Measurements from ENCODE around the gene MSI2.
A peak's percentile ranks its signal among the peaks of the same experiment; 100 is the strongest.
"Not testable (repeated sequence)": the region's sequence is repeated elsewhere in the genome, so short reads cannot be mapped to it uniquely, and the experiment has no call there.

The MSI2 gene

DNA sequence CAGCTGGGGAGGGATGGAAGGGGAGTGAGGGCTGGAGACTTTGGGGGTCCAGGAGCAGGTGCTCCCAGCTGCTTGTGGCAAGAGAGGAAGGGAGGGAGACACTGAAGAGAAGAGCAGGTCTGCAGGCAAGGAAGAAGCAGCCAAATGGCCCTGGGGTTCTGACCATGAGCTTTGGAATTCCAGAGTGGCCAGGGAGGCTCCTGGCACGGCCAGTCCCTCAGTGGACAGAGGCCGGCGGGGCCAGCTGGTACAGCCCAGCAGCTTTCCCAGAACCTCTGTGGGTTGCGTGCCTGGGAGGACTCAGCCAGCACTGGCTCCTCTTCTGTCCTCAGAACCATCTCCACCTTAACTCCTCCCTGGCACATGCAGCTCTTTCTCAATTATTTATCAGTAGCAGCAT lies 233.0 kb downstream of the MSI2 start:
- no peak for DNase-seq

DNA sequence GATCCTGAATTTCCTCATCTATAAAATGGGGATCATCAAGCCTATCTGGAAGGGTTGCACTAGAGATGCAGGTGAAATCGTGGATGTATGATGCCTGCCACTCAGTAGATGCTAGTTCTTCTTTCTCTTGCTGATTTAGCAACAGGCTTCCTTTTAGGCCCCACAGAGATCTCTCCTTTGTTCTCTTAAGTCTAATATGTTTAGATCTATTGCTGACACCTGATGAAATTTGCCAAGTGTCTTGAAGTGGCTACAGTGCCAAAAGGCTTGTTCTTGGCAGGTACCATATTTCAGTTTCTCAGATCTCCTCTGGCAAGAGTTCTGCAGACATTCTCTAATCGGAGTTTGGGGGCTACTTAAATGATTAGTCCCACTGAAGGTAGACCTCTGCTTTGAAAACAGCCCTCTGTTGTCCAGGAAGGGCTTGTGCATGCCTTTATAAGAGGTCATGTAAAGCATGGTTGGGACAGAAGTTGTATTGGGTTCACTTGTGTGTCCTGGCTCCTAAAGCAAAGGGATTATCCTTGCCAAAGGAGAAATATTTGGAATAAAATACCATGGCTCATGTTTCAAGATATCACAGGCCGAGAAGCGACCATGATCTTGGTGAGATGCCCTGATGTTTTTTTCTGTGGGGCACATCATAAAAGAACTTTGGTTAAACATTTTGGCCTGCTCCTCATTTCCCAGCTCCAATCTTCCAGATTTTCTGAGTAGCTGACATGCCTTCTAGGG lies 234.0 kb downstream of the MSI2 start:
- DNase-seq, result no peak

- no peak for DNase-seq
These were observed 234.6 kb downstream of the MSI2 start for GRCh38 chr17:57490890-57491289.

- no peak for DNase-seq
These were observed 236.8 kb downstream of the MSI2 start for GRCh38 chr17:57493171-57493570.

- DNase-seq, result no peak
These were observed 237.3 kb downstream of the MSI2 start for GRCh38 chr17:57493625-57494024.

DNA sequence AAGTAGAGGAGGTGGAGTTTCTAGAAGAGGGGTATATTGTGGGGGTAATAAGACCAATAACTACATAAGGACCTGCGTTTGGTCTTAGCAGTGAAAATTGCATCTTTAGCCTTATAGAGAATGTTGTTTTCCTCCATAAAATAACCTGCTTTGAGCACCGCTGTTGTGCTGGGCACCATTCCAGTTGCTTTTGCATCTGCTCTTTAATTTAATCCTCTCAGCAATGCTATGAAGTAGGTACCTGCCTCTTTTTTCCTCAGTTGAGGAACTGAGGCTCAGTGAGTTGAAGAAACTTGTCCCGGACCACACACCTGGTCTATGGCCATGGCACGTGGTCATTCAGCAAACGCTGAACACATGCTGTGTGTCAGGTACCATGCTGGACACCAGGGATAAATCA lies 238.1 kb downstream of the MSI2 start:
- DNase-seq, result no peak

GRCh38 chr17:57495771-57496170 lies 239.4 kb downstream of the MSI2 start:
- DNase-seq, result no peak

DNA sequence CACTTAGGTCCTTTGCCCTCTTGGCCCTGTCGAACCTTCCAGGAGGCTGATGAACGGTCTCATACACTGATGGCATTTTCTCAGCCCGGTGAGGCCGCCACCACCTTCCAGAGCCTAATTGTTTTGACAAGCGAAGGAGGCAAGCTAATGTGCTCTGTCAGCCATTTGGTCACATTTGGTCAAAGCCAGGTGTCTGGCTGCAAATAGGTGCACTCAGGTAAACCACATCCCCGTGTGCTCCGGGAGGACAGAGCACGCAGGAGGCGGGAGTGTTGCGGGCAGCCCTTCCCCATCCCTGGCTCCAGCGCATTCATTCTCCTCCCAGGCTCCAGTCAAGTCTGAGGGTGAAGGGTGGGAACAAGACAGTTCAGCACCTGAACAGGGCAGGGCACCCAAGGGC lies 240.1 kb downstream of the MSI2 start:
- DNase-seq, result no peak

DNA sequence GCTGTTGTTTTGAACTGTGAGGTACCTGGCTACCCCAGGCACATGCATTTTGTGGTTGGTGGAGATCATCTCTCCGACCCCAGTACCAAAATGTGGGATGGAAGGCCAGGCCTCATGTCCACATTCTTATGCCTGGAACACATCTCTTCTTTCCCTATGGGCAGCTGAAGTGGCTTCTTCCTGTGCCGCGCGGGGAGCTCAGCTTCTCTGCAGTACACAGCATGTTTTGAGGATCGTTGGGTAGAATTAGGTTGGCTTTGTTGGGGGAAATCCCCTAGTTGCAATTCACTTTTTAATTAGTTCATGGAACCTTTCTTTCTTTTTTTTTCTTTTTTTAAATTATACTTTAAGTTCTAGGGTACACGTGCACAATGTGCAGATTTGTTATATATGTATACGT lies 242.1 kb downstream of the MSI2 start:
- no peak for DNase-seq

DNA sequence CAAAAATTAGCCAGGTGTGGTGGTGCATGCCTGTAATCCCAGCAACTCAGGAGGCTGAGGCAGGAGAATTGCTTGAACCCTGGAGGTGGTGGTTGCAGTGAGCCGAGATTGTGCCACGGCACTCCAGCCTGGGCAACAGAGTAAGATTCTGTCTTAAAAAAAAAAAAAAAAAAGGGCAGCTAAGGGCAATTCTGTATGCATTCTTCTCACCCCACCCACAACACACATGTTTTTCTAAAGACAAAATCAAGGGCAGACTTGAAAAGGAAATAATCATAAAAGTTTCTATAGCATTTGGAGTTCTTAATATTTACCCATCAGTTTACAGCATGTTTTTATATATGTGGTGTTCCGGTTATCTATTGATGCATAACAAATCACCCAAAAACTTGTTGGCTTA lies 242.9 kb downstream of the MSI2 start:
- DNase-seq, result not testable (repeated sequence)

GRCh38 chr17:57499648-57500049 lies 243.3 kb downstream of the MSI2 start:
- no peak for DNase-seq

DNA sequence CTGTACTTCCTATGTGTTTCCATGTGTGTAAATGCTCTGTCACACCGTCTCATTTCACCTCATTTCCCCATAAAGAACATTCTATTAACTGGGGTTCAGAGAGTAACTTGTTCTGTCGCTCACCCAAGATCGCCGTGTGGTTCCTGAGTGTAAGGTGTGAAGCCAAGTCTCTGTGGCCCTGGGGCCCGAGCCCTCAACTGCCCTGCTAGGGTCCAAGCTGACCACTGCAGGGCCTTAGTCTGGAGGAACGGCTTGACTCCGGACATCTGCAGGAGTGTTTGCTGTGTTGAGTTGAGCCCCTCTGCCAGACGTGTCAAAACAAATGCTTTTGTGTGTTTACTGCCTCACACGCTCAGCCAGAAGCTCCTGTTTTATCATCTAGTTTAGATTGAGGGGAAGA lies 244.7 kb downstream of the MSI2 start:
- DNase-seq, result no peak

GRCh38 chr17:57502022-57502421 lies 245.7 kb downstream of the MSI2 start:
- DNase-seq, result no peak

- DNase-seq, result peak; percentile 76
These were observed 246.5 kb downstream of the MSI2 start for GRCh38 chr17:57502811-57503241.

GRCh38 chr17:57504208-57504607 lies 247.9 kb downstream of the MSI2 start:
- no peak for DNase-seq

DNA sequence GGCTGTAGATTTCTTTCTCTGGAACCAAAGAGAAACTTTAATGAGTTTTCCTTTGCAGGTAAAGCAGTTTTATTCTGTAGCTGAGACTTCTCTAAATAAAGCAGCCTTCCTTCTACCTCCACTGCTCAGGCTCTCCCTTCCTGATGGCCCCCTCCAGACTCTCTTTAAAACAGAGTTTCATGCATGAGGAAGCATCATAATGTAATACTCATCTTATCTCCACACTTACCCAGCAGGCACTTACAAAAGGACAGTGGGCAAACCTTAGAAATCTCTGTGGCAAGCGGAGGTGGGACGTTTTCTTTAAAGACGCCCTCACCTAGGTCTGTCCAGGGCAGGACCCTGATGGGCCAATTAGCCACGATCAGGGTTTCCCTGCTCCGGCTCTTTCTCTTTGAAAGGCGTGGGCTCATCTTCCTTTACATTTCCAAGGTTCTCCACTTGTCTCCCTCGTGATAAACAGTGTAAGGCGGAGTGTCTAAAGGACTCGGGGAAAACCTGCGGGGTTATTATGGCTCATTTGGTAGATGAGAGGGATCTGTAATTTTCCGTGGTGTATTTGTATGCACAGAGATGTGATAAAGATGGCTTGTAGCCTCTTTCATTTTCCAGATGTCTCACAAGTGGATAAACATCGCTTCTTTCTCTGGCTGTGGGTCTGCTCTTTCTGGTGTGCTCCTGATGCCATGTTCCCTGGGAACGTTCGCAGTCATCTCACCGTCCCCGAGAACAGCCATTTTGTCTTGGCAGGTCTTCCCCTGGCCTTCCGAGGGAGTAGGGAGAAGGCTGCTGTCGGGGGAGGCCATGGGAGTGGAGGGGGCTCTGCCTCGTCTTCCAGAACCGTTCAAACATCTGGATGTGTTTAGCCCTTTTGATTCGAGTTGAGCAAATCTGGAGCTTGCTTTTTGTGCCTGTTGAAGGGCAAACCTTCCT lies 249.8 kb downstream of the MSI2 start:
- no peak for DNase-seq

DNA sequence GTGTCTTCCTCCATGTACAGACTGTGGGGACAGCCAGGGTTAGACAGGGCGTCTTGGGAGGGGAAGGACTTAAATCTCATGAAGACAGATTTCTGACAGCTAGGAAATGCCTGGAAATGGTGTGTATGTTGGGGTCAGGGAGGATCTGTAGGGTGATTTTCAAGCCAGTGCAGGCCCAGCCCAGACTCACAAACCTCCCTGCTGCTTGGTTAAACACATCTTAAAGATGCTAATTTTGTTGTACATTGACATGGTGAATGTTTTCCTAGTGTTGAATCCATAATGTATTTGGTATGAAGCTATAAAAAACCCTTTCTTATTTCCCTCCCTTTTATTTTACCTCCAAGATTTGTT lies 250.4 kb downstream of the MSI2 start:
- DNase-seq, result no peak

- DNase-seq, result no peak
These were observed 251.5 kb downstream of the MSI2 start for GRCh38 chr17:57507828-57508227.

DNA sequence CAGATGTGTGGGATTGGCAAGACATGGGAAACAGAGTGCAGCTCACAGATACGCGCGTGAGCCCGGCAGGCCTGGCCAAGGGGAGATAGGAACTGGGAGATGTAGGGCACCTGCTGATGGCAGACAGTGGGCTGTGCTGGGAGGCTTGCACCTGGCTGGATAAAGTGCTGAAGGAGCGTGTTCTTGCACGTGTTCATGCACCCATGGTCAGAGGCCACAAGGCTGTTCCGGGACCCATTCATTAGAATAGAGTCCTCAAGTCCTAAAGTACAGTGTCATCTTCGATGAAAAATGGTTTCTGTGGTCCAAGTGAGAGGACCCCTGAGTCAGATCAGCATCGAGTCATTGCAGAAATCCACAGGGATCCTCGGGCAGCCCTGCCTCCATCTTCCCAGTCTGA lies 252.3 kb downstream of the MSI2 start:
- no peak for DNase-seq

GRCh38 chr17:57511475-57512123 lies 255.3 kb downstream of the MSI2 start:
- DNase-seq, result peak; percentile 70

GRCh38 chr17:57512258-57512657 lies 255.9 kb downstream of the MSI2 start:
- peak; percentile 38 for DNase-seq

DNA sequence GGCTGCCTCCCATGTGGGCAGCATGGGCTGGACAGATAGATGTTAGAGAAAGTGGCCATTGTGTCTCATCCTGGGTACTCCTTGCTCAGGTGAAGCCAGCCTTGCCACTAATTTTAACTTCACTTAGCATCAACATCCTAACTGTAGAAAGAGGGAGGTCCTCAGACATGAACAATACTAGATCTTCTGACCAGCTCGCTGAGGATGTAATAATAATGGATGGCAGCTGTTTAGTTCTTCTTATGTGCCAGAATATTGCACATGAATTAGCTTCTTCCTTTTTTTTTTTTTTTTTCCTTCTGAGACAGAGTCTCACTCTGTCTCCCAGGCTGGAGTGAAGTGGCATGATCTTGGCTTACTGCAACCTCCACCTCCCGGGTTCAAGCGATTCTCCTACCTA lies 256.4 kb downstream of the MSI2 start:
- no peak for DNase-seq

GRCh38 chr17:57513569-57513968 lies 257.2 kb downstream of the MSI2 start:
- DNase-seq, result no peak

DNA sequence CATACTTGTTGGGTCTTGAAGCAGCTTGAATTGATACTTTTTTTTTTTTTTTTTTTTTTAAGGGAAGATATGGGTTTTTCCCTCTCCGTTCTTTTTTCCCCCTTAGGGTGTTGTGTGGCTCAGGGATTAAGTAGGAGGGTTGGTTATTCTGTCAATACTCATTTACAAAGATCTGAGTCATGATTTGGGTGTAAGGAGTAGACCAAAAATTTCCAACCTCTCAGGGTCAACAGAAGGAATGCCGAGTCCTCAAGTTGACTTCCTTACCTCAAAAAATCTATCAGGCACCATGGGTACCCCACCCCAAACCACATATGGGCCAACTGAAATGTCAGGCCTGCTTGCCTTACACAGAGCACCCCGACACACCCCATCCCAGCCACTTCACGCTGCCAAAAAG lies 258.3 kb downstream of the MSI2 start:
- DNase-seq, result no peak
